Measurements from ENCODE around the gene MTCH1.

Gene MTCH1

DNA sequence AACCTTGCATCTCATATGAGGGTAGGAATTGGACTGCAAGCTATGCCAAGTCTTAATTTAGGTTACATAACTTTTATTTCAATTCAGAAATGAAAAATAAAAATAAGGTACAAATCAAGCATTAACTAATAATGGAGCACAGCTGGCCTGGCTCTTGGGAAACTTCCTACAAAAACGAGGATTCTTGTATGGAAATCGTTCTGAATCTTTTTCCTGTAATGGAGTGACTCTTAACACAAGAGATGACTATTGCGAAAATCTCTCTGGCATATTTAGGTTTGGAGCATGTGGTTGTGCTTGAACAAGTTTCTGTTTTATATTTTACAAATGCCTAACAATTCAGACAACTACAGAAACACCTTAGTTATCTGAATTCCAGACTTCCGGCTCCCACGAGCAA is 65.5 kb downstream of the MTCH1 start:
- DNase-seq: no peak

DNA sequence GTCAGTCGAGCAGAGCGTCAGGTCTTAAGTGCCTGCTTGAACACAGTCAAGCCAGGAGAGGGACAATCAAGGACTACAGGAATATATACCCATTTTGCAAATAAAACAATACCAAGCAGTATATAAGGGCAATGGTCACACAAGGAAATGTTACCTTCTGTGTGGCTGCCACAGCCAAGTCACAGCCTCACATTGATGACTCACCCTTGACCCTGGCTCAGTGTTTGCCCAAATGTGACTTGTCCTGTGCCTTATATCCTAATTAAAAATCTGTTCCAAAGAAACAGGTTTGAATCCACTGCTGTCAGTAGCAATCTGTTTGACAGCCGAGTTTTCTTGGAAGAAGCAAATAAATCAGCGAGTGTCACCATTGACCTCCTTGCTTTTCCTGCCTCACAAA is 65.9 kb downstream of the MTCH1 start:
- no peak for DNase-seq

Measured in NCI-H526 (cell line).